A549 treated with Mapracorat at 1 μM for 4 hours (cell line): ENCODE measurements around the gene PRDX5. TPM values are rescaled to one million over a fixed set of nuclear protein-coding genes. Genes with fewer than 3 reads are reported as not detected.

Experiments
- total RNA-seq: library from RNA; stranded (reverse); fragments of 200-300 nt; extraction: Qiagen RNA extraction; gene quantifications from 5 replicates; pipeline ENCODE4 v1.2.3, GENCODE V29; 2022

The PRDX5 gene
- total RNA-seq = 399 to 495 TPM (median 464 TPM) in 5 replicates

DNA sequence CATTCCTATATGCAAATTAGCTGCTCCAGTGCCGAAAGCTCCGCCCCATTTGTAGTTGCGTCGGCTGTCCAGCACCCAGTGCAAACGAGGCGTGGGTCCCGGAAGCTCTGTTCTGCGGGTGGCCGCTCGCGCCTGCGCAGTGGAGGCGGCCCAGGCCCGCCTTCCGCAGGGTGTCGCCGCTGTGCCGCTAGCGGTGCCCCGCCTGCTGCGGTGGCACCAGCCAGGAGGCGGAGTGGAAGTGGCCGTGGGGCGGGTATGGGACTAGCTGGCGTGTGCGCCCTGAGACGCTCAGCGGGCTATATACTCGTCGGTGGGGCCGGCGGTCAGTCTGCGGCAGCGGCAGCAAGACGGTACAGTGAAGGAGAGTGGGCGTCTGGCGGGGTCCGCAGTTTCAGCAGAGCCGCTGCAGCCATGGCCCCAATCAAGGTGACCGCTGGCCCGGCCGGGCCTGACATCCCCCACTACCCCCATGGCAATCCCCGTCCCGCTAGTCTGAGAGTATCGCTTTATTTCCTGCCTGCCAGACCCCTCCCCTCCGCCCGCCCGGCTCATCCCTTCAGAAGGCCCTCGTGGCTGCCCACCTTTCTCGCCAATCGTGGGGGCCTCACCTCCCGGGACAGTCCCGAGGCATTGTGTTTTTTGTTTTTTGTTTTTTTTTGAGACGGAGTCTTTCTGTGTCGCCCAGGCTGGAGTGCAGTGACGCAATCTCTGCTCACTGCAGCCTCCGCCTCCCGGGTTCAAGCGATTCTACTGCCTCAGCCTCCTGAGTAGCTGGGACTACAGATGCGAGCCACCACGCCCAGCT lies at the start of gene PRDX5:
PRDX5 (plus strand) TSS at position 161 of the 805 bp plus-strand sequence; CDS start at position 256, 95 bp downstream.

GRCh38 chr11:64284048-64284961 lies 33.6 kb upstream of the PRDX5 start, which contains the start of gene BAD:
Gene BAD, minus strand, starts transcription at chr11:64284665. Its CDS starts 297 bp downstream, at chr11:64284368.

DNA sequence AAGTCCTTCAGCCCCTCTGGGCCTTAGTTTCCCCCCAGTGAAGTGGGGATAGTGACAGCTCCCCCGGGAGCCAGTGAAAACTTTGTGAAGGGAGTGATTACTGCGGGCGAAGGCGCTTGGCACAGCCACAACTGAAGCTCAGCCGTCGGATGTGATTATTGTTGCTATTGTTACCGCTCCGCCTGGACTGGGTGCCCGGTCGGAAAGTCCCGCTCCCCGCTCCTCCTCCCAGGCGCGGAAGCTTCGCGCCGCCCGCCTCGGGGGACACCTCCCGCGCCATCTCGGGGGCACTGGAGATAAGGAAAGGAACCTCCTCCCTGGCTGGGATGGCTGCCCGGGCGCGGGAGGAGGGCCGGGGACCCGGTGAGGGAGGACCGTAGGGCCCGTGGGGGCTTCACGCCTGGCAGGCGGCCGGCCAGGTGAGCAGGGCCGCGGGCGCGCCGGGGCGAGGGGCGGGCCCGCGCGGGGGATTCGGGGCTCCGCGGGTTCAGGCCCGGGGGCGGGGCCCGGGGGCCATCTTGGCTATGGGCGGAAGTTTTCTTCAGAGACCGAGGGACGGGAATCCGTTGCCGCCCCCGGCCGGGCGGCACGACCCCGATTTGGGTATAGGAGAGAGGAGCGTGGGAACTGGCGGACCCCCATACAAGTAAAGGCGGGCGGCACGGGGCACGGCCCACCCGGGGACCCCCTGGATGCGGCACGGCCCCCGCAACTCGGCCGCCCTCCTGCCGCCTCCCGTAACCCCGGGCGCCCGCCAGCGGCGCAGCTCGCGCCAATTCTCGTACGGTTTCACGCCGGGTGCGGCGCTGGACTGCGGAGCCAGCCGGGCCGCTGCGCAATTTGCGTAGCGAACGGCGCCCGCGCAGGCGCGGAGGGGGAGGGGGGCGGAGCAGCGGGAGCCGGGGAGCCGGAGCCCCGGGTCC lies 32.7 kb upstream of the PRDX5 start, which contains the start of gene GPR137:
GPR137 (plus strand) TSS at position 887 of the 923 bp plus-strand sequence. CDS start 677 bp downstream, outside the sequence.

GRCh38 chr11:64291262-64291751 lies 26.6 kb upstream of the PRDX5 start, which contains the start of gene KCNK4:
Gene KCNK4, plus strand, starts transcription at chr11:64291302. Its CDS starts 1,717 bp downstream, at chr11:64293019.

GRCh38 chr11:64299847-64300648 lies 17.9 kb upstream of the PRDX5 start, which contains the start of gene CATSPERZ:
Gene CATSPERZ, plus strand, starts transcription at chr11:64300358. Its CDS starts 53 bp downstream, at chr11:64300411.

DNA sequence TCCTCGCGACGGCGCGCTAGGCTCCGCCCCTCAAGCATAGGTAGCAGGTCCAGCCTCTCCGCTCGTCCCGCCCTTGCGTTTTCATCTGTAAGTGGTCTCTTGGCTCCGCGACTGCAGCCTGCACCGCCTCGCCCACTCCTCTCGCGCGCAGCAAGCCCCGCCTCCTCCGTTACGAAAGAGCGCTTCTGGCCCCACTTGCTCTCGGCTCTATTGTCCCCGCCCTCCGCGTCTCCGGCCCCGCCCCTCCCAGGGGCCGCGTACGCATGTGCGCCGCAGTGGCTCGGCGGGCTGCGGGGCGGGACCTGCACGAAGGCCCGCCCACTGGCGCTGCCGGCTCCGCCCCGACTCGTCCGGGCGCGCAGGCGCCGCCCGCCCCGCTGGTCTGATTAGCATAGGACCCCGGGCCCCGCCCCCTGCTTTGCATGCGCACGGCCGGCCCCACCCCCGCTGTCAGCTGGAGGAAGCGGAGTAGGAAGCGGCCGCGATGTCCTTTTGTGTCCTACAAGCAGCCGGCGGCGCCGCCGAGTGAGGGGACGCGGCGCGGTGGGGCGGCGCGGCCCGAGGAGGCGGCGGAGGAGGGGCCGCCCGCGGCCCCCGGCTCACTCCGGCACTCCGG lies 12.7 kb upstream of the PRDX5 start, which contains the start of gene ESRRA:
ESRRA (plus strand) TSS at position 450 of the 616 bp plus-strand sequence. CDS start 1,656 bp downstream, outside the sequence.

GRCh38 chr11:64317325-64317960 lies 478 bp upstream of the PRDX5 start, which contains the start of gene TRMT112:
Gene TRMT112, minus strand, starts transcription at chr11:64317559. Its CDS starts 33 bp downstream, at chr11:64317526.

GRCh38 chr11:64339754-64340408 lies 22.0 kb downstream of the PRDX5 start, which contains the start of gene CCDC88B:
Gene CCDC88B, plus strand, starts transcription at chr11:64340204. Its CDS starts 63 bp downstream, at chr11:64340267.

DNA sequence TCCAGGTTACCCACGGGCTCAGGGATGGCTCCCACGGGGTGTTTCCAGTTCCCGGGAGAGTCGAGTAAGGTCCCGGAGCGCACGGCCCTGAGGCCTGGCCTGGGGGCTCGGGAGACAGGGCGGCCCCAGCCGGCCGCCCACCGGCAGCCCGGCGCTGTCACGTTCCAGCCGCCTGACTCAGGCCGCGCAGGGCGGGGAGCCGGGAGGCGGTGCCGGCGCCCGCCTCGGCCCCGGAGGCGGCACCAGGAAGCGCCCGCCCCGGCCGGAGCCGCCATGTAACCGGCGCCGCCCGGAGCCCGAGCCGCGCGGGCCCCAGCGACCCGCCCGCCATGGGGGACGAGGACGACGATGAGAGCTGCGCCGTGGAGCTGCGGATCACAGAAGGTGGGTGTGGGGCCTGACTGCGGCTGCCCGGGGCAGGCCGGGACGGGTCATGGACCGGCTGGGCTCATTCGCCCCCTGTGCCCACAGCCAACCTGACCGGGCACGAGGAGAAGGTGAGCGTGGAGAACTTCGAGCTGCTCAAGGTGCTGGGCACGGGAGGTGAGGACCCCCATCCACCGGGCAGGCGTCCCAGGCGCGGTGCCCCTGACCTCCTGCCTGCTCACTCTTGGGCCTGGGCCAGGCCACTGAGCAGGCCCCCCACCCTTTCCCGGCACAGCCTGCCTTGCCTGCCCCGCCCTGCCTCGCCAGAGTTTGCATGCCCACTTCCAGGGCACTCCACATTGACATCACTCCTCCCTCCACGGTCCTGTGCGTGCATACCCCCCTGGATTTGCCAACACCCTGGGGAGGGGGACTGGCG lies 41.2 kb downstream of the PRDX5 start, which contains the start of gene RPS6KA4:
RPS6KA4 (plus strand) TSS at position 256 of the 805 bp plus-strand sequence; CDS start at position 330, 74 bp downstream.

Other genes starting within 250 kb of the PRDX5 start
- 11.4 to 17.0 TPM (median 13.6 TPM) in 5 replicates for gene MACROD1, start 152.0 kb upstream of the PRDX5 start, total RNA-seq
- 221 to 250 TPM (median 241 TPM) in 5 replicates for gene STIP1, start 131.9 kb upstream of the PRDX5 start, total RNA-seq
- 0.52 to 2.3 TPM (median 1.5 TPM) in 5 replicates for gene FERMT3, start 111.4 kb upstream of the PRDX5 start, total RNA-seq
- gene TRPT1, start 91.9 kb upstream of the PRDX5 start, total RNA-seq = 19.7 to 25.1 TPM (median 23.2 TPM) in 5 replicates
- gene NUDT22, start 91.8 kb upstream of the PRDX5 start, total RNA-seq = 30.1 to 40.4 TPM (median 39.0 TPM) in 5 replicates
- gene DNAJC4, start 87.6 kb upstream of the PRDX5 start, total RNA-seq = 17.3 to 22.9 TPM (median 19.6 TPM) in 5 replicates
- 34.1 to 50.0 TPM (median 49.1 TPM) in 5 replicates for gene VEGFB, start 83.5 kb upstream of the PRDX5 start, total RNA-seq
- 124 to 151 TPM (median 130 TPM) in 5 replicates for gene FKBP2, start 77.0 kb upstream of the PRDX5 start, total RNA-seq
- 240 to 390 TPM (median 370 TPM) in 5 replicates for gene PPP1R14B, start 71.2 kb upstream of the PRDX5 start, total RNA-seq
- 16.0 to 22.8 TPM (median 20.0 TPM) in 5 replicates for gene PLCB3, start 66.6 kb upstream of the PRDX5 start, total RNA-seq
- 72.9 to 96.6 TPM (median 94.9 TPM) in 5 replicates for gene BAD, start 33.5 kb upstream of the PRDX5 start, total RNA-seq
- gene GPR137, start 32.3 kb upstream of the PRDX5 start, total RNA-seq = 31.9 to 53.0 TPM (median 47.6 TPM) in 5 replicates
- gene KCNK4, start 26.8 kb upstream of the PRDX5 start, total RNA-seq = not detected in 5 replicates
- gene CATSPERZ, start 17.8 kb upstream of the PRDX5 start, total RNA-seq = 1.7 to 2.7 TPM (median 2.4 TPM) in 5 replicates
- gene ESRRA, start 12.6 kb upstream of the PRDX5 start, total RNA-seq = 35.7 to 60.9 TPM (median 58.2 TPM) in 5 replicates
- 391 to 479 TPM (median 434 TPM) in 5 replicates for gene TRMT112, start 562 bp upstream of the PRDX5 start, total RNA-seq
- gene CCDC88B, start 22.1 kb downstream of the PRDX5 start, total RNA-seq = 8.6 to 11.4 TPM (median 10.3 TPM) in 5 replicates
- 46.3 to 68.4 TPM (median 63.4 TPM) in 5 replicates for gene RPS6KA4, start 41.0 kb downstream of the PRDX5 start, total RNA-seq
- gene SLC22A11, start 237.8 kb downstream of the PRDX5 start, total RNA-seq = not detected in 5 replicates